Epithelial cell of prostate (primary cell): ENCODE measurements around the gene TNIP3.

Experiments
- DNase-seq: peaks from one replicate; pipeline ENCODE4 v3.0.0-alpha.2; 2011; ENCODE audit warnings: low read depth, low spot score
- H3K27ac ChIP-seq: fragments of 450-650 bp; 2 replicates; pipeline ENCODE4 v1.5.1; 2017; ENCODE audit warnings: mild to moderate bottlenecking

Gene TNIP3

GRCh38 chr4:121140716-121141460 lies 23.2 kb downstream of the TNIP3 start:
- no peak for DNase-seq
- H3K27ac ChIP-seq, result no peak overlapping the region

DNA sequence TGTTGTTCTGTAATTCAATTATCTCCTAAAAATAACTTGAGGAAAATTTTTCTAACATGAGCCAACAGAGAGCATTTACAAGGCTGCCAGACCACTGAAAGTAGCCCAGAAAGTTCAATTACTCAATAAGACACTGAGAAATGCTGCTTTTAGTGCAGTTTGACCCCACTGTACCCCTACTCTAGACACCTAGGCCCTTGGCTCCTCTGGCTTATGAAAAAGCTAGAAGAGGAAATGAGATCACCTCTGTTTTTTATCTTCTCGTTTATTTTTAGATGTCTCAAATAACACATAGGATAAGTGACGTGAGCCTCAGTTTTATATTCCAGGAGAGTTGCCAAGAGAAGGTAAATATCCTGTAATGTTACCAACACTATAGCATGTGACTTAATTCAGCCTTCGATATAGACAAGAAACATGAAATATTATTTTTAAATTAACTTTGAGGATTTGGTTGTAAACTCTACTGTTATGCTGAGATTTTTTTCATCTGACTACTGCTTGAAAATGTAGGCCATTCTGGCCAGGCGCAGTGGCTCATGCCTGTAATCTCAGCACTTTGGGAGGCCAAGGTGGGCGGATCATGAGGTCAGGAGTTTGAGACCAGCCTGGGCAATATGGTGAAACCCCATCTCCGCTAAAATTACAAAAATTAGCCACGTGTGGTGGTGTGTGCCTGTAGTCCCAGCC lies 24.4 kb downstream of the TNIP3 start:
- no peak overlapping the region for H3K27ac ChIP-seq
- no peak for DNase-seq

DNA sequence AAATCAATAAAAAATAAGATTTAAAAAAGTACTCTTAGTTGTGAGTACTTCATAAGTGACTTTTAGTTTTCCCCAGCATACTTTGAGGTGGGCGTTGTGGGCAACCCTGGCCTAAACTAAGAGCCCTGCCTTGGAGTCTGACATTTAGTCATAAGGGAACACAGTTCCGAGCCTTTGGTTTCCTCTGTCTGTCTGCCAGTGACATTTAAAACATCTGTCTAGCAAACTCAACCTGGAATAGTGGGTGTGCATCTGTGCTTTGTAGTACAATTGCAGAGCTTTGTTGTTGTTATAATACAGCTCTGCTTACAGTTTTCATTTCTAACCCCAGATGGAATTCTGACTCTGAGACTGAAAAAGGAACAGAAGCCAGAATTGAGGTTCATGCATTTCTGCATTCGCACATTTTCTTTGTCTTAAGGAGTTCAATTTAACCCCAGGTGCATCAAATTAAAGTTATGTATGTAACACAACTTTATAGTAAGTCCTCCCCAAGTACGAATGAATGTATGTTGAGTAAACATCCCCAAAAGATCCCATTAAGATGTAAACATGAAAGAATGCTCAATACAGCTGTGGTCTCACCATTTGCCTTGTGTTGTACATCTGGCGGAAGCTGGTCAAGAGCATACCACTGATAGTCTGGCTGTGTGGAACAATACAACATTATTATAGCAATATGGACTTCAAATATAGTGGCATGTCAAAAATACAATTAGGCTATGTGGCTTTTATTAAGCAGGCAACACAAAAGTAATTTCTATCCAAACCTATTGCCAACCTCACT lies 25.9 kb downstream of the TNIP3 start:
- H3K27ac ChIP-seq, result no peak overlapping the region
- no peak for DNase-seq

DNA sequence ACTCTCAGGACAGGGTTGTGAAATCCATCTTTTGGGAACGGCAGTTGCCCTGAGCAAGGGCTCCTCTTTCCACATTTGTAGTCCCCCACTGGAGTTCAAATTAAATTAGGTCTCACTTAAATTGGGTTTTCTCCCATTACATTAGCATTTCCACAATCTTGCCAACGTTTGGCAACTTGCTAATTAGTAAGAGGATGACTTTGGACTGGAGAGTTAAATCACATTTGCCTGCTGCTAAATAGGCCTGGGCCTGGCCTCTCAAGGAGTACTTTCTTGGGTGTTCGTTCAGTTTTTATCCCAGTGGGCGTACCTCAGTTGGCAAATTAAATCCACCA lies 33.8 kb downstream of the TNIP3 start:
- no peak for DNase-seq
- H3K27ac ChIP-seq, result no peak overlapping the region

- no peak for DNase-seq
- H3K27ac ChIP-seq, result no peak overlapping the region
Measured at GRCh38 chr4:121129606-121130325, 34.4 kb downstream of the TNIP3 start.

DNA sequence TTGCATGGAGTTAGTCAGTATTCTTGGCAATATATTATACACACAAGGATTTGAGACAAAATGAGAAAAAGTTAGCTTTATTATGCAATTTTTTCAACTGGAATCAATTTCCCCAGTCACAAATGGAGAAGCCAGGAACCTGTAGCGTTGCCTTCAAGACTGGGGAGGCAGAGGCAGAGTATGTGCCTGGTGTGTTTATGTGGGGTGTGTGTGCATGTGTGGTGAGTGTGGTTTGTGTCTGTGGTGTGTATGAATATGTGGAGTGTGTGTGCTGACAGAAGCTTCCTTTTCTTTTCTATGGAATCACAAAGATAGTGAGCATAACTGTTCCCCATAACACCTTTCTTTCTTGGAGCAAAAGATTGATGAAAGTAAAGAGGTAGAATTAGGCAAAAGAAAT lies 37.0 kb downstream of the TNIP3 start:
- H3K27ac ChIP-seq, result no peak overlapping the region
- no peak for DNase-seq

DNA sequence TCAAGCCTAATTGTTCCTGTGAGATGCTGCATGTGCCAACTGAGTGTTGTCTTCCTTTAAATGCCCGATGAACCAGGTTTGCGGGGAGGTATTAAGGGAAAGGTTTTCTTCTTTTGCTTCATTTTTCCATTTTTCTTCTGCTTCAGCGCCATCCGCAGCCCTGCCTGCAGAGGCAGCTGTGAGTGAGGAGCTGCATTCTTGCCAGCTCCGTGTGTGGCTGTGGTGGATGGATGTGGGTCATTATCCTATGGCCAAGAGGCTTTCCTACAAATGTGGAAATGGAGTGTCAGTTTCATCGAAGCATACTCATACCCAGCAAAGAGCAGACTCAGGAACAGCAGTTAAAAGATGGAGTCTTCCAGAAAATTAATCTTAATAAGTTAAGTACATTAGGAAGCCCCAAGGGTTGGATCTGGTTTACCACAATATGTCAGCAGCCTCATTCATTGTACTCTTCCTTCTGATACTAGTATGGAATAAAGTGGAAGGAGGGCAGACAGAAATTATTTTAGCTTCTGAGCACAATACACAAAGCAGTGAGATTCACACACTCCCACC lies 37.6 kb downstream of the TNIP3 start:
- H3K27ac ChIP-seq, result no peak overlapping the region
- DNase-seq, result no peak

DNA sequence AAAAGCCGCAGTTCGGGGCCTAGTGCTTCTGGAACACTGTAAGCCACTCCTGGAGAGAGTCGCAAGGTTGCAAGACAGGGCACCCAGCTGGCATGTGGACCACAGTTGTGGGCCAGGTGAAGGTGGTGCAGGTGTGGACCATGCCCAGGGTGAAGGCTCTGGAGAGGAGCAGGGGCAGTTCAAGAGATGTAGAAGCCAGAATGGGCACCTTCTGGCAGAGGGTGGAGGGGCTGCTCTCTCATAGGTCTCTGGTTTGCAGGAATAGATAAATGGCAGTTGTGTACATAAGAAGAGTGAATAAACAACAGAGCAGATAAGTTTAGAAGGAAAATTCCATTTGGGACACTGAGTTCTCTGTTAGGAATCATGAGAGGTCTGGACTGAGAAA lies 38.6 kb downstream of the TNIP3 start:
- DNase-seq, result no peak
- H3K27ac ChIP-seq, result no peak overlapping the region

- no peak overlapping the region for H3K27ac ChIP-seq
- no peak for DNase-seq
Measured at GRCh38 chr4:121122661-121123060, 41.5 kb downstream of the TNIP3 start.

GRCh38 chr4:121119715-121120114 lies 44.4 kb downstream of the TNIP3 start:
- no peak for DNase-seq
- no peak overlapping the region for H3K27ac ChIP-seq

GRCh38 chr4:121118344-121118743 lies 45.8 kb downstream of the TNIP3 start:
- no peak overlapping the region for H3K27ac ChIP-seq
- DNase-seq, result no peak

- no peak for DNase-seq
- no peak overlapping the region for H3K27ac ChIP-seq
Measured at GRCh38 chr4:121114756-121115155, 49.4 kb downstream of the TNIP3 start.

DNA sequence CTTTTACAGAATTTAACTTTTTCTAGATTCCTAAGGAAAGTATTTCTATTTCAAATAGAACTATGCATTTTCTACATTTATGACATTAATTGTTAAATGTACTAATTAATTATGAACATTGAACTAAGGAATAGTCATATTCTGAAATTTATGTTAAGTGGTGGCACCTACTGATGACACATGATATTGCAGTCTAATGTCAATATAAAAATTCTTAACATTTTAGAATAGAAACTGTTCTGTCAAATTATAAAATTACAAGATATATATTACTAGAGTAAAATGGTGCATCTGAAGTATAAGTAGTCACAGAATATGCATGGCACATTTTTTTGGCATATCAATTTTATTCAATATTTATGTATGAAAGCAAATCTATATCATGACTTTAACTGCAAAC lies 51.6 kb downstream of the TNIP3 start:
- no peak for DNase-seq

GRCh38 chr4:121108557-121108956 lies 55.6 kb downstream of the TNIP3 start:
- no peak overlapping the region for H3K27ac ChIP-seq
- DNase-seq, result no peak

More for the DNA sequence above, 51.6 kb downstream of the TNIP3 start:
- H3K27ac ChIP-seq, result no peak overlapping the region

DNA sequence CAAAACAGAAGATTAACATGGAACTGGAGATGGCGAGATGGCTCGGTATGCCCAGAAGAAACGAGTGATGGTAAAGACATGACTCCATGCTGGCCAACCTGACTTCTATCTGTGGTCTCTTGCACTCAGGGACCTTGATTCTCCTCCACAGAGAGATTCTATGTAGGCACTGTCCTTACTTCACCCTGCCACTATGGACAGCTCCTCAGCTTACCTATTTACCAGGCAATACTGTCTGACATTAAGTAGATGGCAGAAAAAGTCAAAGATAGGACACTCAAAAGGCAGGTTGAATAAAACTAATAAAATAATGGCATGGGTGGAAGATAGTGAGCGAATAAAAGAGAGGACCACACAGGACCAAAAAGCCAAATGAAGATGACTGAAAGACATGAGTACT lies 56.6 kb downstream of the TNIP3 start:
- H3K27ac ChIP-seq, result no peak overlapping the region
- no peak for DNase-seq

GRCh38 chr4:121100093-121100775 lies 63.9 kb downstream of the TNIP3 start:
- H3K27ac ChIP-seq, result no peak overlapping the region
- DNase-seq, result no peak

DNA sequence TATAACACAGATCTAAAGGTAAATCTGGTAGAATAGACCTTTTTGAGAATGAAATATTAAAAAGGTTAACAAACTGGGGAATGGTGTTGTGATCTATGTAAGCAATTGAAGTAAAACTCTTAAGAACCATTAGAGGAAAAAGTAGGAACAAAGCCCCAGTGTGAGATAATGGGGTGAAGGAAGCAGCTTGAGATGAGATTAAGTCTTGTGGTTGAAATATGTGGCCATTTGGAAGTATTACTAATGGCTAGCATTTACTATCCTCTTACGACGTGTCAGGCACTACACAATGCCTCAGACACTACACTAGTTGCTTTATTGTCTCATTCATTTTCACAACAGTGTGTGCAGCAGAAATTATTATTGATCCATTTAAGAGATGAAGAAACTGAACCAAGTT lies 65.9 kb downstream of the TNIP3 start:
- no peak overlapping the region for H3K27ac ChIP-seq
- DNase-seq, result no peak

DNA sequence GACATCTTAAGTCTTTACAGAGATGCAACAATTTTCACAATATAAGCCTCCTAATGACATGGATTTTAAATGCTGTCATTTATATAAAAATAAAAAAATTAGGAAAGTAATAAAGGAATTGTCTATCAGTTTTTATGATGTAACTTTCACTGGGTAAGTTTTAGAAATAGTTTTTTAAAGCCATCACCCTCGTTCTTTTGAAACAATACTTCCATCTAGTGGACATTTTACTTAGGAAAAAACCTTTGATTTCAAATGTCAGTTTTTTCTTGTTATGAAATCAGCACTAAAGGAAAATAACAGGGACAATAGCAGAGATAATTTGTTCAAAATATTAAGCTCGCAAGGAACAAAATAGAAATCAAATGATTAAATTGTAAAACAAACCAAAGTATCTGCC lies 67.5 kb downstream of the TNIP3 start:
- H3K27ac ChIP-seq, result no peak overlapping the region
- no peak for DNase-seq

DNA sequence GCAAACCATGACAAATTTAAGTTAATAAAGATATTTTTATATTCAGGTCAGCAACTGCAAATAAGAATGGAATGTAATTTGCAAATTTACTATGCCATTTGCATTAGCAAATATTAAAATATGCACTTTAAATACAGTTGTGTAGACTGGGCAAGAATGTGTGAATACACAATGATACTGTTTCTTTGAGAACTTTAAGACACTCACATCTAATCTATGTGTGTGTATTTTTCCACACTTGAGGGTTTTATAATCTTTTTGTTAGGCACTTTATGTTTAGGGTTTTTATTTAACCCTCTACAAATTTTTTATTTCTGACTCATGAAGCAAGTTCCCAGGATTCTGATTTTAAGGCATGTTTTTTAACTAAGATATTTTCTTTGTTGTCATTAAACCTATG lies 67.9 kb downstream of the TNIP3 start:
- no peak for DNase-seq
- H3K27ac ChIP-seq, result no peak overlapping the region
